HG03432 (cell line): ENCODE measurements around the gene TNNT3.

ENCODE experiments used
- ATAC-seq: cut with Tn5 transposase; IDR thresholded peaks from one replicate; pipeline ENCODE4 v1.9.1; 2021; ENCODE audit warnings: mild to moderate bottlenecking, moderate library complexity; ENCODE audit not compliant: unreplicated experiment

Gene TNNT3

GRCh38 chr11:1920128-1920908 lies 815 bp downstream of the TNNT3 start:
- no peak for ATAC-seq

- ATAC-seq = no peak
These were observed 1.5 kb downstream of the TNNT3 start for GRCh38 chr11:1920909-1921573.

GRCh38 chr11:1921574-1922141 lies 2.2 kb downstream of the TNNT3 start:
- no peak for ATAC-seq

- ATAC-seq = no peak
These were observed 3.1 kb downstream of the TNNT3 start for GRCh38 chr11:1922481-1923081.

- no peak for ATAC-seq
These were observed 3.9 kb downstream of the TNNT3 start for GRCh38 chr11:1923201-1923956.

GRCh38 chr11:1924181-1924580 lies 4.7 kb downstream of the TNNT3 start:
- no peak for ATAC-seq

- ATAC-seq = no peak
These were observed 5.3 kb downstream of the TNNT3 start for GRCh38 chr11:1924646-1925372.

- no peak for ATAC-seq
These were observed 6.1 kb downstream of the TNNT3 start for GRCh38 chr11:1925373-1926155.

- no peak for ATAC-seq
These were observed 6.9 kb downstream of the TNNT3 start for GRCh38 chr11:1926156-1927025.

- ATAC-seq = no peak
These were observed 7.7 kb downstream of the TNNT3 start for GRCh38 chr11:1927026-1927847.

GRCh38 chr11:1927848-1928469 lies 8.5 kb downstream of the TNNT3 start:
- no peak for ATAC-seq

GRCh38 chr11:1928470-1928890 lies 9.0 kb downstream of the TNNT3 start:
- ATAC-seq = no peak

- ATAC-seq = no peak
These were observed 9.5 kb downstream of the TNNT3 start for GRCh38 chr11:1928891-1929541.

GRCh38 chr11:1929621-1930461 lies 10.3 kb downstream of the TNNT3 start:
- no peak for ATAC-seq

GRCh38 chr11:1930462-1930830 lies 10.9 kb downstream of the TNNT3 start:
- ATAC-seq = no peak
